Measurements from ENCODE around the gene MGME1. TPM values are rescaled to one million over a fixed set of nuclear protein-coding genes. Genes with fewer than 3 reads are reported as not detected.

Gene MGME1
- total RNA-seq, 1 experiment from 2014 or later: 15.1 TPM

- Histone ChIP-seq H3K4me3 (ENCODE audit: low read length) (no peak overlapping the region), H3K4me1 (ENCODE audit: insufficient read depth, low read length) (no peaks in the 10 kb centered on the region), H2AFZ (ENCODE audit: low read length) (no peak overlapping the region), H3K9ac (ENCODE audit: low read length) (no peak overlapping the region), H3K9me2 (replicated peaks; ENCODE audit: low read length) (no peaks in the 10 kb centered on the region), H3K36me3 (ENCODE audit: low read depth, low read length) (peaks cover 49% of the 10 kb centered on the region), H3K4me2 (ENCODE audit: low read length) (no peak overlapping the region), H3K9me3 (ENCODE audit: low read length) (no peaks in the 10 kb centered on the region), H3F3A (ENCODE audit: low read length, unreplicated experiment) (peaks cover 10% of the 10 kb centered on the region), H3K79me2 (ENCODE audit: low read length) (no peaks in the 10 kb centered on the region), H3K27ac (ENCODE audit: low read length) (no peak overlapping the region), H3K27me3 (ENCODE audit: low read length) (no peaks in the 10 kb centered on the region), H4K20me1 (ENCODE audit: low read length) (0 out of 2 replicates have a peak, but pooled peaks cover 7% of the 10 kb centered on the region)
- ChIA-PET POLR2A (ENCODE audit: unreplicated experiment) (interaction anchor here (0.6 kb wide), 1 partner anchor 108 kb away, joined by 4 read pairs; no protein-coding TSS in a partner anchor), CTCF (no interaction called here)
- no TSS peak for BruUV-seq (replicated peaks)
- intact Hi-C loops (cut with micrococcal nuclease): no loop called here
- ATAC-seq (no peak), DNase-seq (no peak)
- TF ChIP-seq CTCF (conservative IDR thresholded peaks at IDR 0.05; ENCODE audit: low read depth, low read length): no peak
- TF ChIP-seq EZH2 (IDR thresholded peaks at IDR 0.05; ENCODE audit: low read length, unreplicated experiment): no peak
- no peak for TF ChIP-seq EZH2phosphoT487 (IDR thresholded peaks at IDR 0.05; ENCODE audit: borderline replicate concordance, low read length)
Measured at GRCh38 chr20:17941087-17941825, 27.6 kb upstream of the MGME1 start.

GRCh38 chr20:17941826-17942196 is 27.0 kb upstream of the MGME1 start:
- Histone ChIP-seq H3K27me3 (ENCODE audit: low read length) (no peaks in the 10 kb centered on the region), H3K4me2 (ENCODE audit: low read length) (no peak overlapping the region), H3K9me2 (replicated peaks; ENCODE audit: low read length) (no peaks in the 10 kb centered on the region), H3K4me1 (ENCODE audit: insufficient read depth, low read length) (no peaks in the 10 kb centered on the region), H3K4me3 (ENCODE audit: low read length) (no peak overlapping the region), H3K79me2 (ENCODE audit: low read length) (no peaks in the 10 kb centered on the region), H3K9ac (ENCODE audit: low read length) (no peak overlapping the region), H3F3A (ENCODE audit: low read length, unreplicated experiment) (peaks cover 10% of the 10 kb centered on the region), H2AFZ (ENCODE audit: low read length) (no peak overlapping the region), H3K36me3 (ENCODE audit: low read depth, low read length) (peaks cover 54% of the 10 kb centered on the region), H4K20me1 (ENCODE audit: low read length) (peaks cover 9% of the 10 kb centered on the region; the same call in 1 of the 2 replicates), H3K9me3 (ENCODE audit: low read length) (no peaks in the 10 kb centered on the region), H3K27ac (ENCODE audit: low read length) (no peak overlapping the region)
- ChIA-PET CTCF (no interaction called here), POLR2A (ENCODE audit: unreplicated experiment) (interaction anchor here (0.6 kb wide), 2 partner anchors 109 to 594 kb away, joined by 3 to 4 read pairs; no protein-coding TSS in a partner anchor)
- intact Hi-C loops (cut with micrococcal nuclease): no loop called here
- no TSS peak for BruUV-seq (replicated peaks)
- no peak for ATAC-seq
- DNase-seq: no peak
- TF ChIP-seq EZH2 (IDR thresholded peaks at IDR 0.05; ENCODE audit: low read length, unreplicated experiment) (no peak), CTCF (conservative IDR thresholded peaks at IDR 0.05; ENCODE audit: low read depth, low read length) (no peak), EZH2phosphoT487 (IDR thresholded peaks at IDR 0.05; ENCODE audit: borderline replicate concordance, low read length) (no peak)

- TF ChIP-seq EZH2phosphoT487 (IDR thresholded peaks at IDR 0.05; ENCODE audit: borderline replicate concordance, low read length) (no peak), CTCF (conservative IDR thresholded peaks at IDR 0.05; ENCODE audit: low read depth, low read length) (no peak), EZH2 (IDR thresholded peaks at IDR 0.05; ENCODE audit: low read length, unreplicated experiment) (no peak)
- BruUV-seq (replicated peaks): no TSS peak
- ChIA-PET CTCF (no interaction called here), POLR2A (ENCODE audit: unreplicated experiment) (no interaction called here)
- H3K36me3 ChIP-seq (ENCODE audit: low read depth, low read length): peaks cover 70% of the 10 kb centered on the region
- H3K4me3 ChIP-seq (ENCODE audit: low read length): no peak overlapping the region
- H3K79me2 ChIP-seq (ENCODE audit: low read length): no peaks in the 10 kb centered on the region
- H3K4me2 ChIP-seq (ENCODE audit: low read length): no peak overlapping the region
- H3K27me3 ChIP-seq (ENCODE audit: low read length): no peaks in the 10 kb centered on the region
- H3K27ac ChIP-seq (ENCODE audit: low read length): no peak overlapping the region
- ATAC-seq: no peak
- intact Hi-C loops (cut with micrococcal nuclease): no loop called here
- H4K20me1 ChIP-seq (ENCODE audit: low read length): peaks cover 17% of the 10 kb centered on the region; the same call in 1 of the 2 replicates
- DNase-seq: no peak
- no peak overlapping the region for H2AFZ ChIP-seq (ENCODE audit: low read length)
- H3K9me2 ChIP-seq (replicated peaks; ENCODE audit: low read length): no peaks in the 10 kb centered on the region
- no peaks in the 10 kb centered on the region for H3K9me3 ChIP-seq (ENCODE audit: low read length)
- H3K9ac ChIP-seq (ENCODE audit: low read length): no peak overlapping the region
- peaks cover 10% of the 10 kb centered on the region for H3F3A ChIP-seq (ENCODE audit: low read length, unreplicated experiment)
- no peaks in the 10 kb centered on the region for H3K4me1 ChIP-seq (ENCODE audit: insufficient read depth, low read length)
Measured at GRCh38 chr20:17943343-17943742, 25.5 kb upstream of the MGME1 start.
